GM12801 (cell line): ENCODE results near the gene RNF223.

Experiments used
- TF ChIP-seq, protein P1 (sequence below): IDR thresholded peaks from one replicate; pipeline ENCODE4 v1.5.1; 2011; ENCODE audit warnings: control low read depth; ENCODE audit not compliant: insufficient read length; ENCODE audit errors: extremely low read depth

Gene RNF223

DNA sequence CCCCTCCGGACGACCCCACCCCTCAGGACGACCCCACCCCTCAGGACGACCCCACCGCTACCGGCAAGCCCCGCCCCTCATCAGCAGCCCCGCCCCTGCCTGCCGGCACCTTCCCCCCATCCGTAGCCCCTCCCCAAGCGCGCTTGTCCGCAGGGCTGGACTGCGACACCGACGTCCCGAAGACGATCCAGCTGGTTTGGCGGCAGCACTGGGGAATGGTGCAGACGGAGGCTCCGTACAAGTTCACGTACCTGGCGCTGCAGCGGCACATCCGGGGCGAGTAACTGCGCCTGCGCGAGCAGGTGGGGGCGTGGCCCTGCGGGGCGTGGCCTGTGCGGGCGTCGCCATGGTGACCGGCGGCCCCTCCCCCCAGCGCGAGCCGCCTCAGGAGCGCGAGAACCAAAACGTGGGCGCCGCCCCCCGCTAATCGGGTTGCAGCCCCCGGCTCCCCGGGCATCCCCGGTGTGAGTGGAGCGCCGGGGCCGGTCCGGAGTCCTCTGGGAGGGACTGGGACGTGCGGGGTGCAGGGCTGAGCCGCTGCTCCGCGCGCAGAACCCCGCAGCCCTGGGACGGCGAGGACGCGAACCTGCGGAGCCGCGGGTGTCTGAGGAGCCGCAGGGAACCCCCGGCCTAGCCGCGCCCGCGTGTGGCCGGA lies 4.9 kb downstream of the RNF223 start:
- TF ChIP-seq, protein P1, sequence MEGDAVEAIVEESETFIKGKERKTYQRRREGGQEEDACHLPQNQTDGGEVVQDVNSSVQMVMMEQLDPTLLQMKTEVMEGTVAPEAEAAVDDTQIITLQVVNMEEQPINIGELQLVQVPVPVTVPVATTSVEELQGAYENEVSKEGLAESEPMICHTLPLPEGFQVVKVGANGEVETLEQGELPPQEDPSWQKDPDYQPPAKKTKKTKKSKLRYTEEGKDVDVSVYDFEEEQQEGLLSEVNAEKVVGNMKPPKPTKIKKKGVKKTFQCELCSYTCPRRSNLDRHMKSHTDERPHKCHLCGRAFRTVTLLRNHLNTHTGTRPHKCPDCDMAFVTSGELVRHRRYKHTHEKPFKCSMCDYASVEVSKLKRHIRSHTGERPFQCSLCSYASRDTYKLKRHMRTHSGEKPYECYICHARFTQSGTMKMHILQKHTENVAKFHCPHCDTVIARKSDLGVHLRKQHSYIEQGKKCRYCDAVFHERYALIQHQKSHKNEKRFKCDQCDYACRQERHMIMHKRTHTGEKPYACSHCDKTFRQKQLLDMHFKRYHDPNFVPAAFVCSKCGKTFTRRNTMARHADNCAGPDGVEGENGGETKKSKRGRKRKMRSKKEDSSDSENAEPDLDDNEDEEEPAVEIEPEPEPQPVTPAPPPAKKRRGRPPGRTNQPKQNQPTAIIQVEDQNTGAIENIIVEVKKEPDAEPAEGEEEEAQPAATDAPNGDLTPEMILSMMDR = no peak

DNA sequence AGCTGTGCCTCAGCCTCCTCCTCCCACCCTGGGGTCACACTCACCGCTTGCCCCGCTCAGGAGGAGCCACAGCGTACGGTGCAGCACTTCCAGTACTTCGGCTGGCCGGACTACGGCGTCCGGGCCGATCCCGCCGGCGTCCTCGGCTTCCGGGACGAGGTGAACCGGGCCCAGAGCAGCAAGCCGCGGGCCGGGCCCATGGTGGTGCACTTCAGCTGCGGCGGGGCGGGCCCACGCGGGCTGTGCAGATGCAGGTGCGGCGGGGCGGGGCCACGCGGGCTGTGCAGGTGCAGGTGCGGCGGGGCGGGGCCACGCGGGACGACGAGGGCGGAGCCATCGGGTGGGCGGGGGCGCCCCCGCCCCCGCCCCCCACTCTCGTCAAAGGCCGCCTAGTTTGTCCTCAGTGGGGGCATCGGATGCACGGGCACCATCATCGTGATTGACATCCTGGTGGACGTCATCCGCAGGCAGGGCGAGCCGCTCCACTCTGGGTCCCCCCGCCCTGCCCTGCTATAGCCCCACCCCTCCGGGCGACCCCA lies 5.5 kb downstream of the RNF223 start:
- TF ChIP-seq, protein P1 = no peak

DNA sequence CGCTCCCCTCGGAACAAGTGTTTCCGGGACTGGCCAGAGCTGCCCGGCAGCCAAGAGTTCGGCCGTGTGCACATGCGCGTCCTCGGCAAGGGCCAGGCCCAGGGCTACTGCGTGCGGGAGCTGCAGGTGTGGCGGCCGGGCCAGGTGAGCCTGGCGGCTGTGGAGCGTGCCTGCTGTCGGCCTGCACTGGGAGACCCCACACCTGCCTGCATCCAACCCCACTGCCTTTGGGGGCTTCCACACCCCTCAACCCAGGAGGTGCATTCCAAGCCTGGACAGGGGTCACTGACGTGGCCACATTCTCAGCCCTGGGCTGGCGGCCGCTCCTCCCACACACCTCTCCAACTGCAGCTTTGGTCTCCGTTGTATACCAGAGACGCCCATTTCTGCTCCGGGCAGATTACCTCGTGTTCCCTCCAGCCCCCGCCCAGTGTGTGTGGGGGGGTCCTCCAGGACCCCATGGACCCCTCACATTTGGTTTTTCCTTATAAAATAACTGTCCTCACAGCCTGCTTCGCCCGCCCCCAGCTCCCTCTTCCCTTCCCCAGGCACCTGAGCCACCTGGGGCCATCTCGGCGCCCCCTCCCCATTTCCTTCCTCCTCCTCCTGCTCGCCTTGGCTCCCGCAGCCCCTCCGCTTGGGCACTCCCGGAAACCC lies 6.1 kb downstream of the RNF223 start:
- TF ChIP-seq, protein P1 = no peak

DNA sequence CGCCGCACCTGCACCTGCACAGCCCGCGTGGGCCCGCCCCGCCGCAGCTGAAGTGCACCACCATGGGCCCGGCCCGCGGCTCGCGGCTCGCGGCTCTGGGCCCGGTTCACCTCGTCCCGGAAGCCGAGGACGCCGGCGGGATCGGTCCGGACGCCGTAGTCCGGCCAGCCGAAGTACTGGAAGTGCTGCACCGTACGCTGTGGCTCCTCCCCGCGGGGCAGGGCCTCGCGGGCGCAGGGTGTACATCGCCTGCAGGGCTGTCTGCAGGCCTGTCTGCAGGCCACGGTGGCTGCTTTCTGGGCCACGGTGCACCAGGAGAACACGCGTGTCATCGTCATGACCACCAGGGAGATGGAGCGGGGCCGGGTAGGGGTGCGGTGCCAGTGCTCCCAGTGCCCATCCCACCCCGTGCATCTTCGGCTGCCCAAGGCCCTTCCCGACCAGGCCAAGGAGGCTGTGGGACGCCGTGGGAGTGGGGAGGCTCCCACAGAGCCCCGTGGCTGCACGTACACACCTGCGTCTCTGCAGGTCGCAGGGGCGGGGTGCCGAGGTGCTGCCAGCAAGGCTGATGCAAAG lies 6.7 kb downstream of the RNF223 start:
- TF ChIP-seq, protein P1 = no peak

DNA sequence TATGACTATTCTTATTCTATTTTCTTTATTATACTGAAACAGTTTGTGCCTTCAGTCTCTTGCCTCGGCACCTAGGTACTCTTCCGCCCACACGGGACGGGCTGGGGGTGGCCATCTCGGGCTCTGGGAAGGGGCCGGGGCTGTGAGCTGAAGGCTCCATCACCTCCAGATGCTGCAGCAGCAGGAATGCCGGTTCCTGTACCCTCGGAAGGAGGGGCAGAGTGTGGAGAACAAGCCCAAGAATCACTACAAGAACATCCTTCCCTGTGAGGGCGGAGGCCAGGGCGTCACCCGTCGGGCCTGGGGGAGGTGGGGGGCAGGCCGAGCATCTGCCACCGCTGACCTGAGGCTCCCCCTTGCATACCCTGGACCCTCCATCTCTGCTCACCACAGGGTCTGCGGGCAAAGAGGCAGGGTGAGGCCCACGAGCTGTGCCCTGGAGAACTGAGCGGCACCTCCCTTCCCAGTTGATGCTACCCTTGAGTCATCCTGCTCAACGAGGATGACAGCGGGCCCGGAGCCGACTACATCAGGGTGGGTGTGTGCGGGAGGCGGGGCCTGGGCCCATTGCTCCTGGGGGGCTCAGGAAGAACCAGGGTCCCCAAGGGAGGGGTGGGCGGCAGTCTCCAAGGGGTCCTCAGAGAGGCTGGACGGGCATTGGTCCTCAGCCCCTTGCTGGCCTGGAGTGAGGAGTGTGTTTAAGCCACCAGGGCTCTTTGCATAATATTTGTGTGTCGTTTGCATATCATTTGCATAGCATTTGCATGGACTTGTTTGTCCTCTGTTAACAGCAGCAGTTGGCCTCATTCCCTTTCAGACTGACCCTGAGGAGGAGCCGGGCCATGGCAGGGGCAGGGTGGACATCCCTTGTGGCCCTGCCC lies 7.5 kb downstream of the RNF223 start:
- TF ChIP-seq, protein P1 = no peak

DNA sequence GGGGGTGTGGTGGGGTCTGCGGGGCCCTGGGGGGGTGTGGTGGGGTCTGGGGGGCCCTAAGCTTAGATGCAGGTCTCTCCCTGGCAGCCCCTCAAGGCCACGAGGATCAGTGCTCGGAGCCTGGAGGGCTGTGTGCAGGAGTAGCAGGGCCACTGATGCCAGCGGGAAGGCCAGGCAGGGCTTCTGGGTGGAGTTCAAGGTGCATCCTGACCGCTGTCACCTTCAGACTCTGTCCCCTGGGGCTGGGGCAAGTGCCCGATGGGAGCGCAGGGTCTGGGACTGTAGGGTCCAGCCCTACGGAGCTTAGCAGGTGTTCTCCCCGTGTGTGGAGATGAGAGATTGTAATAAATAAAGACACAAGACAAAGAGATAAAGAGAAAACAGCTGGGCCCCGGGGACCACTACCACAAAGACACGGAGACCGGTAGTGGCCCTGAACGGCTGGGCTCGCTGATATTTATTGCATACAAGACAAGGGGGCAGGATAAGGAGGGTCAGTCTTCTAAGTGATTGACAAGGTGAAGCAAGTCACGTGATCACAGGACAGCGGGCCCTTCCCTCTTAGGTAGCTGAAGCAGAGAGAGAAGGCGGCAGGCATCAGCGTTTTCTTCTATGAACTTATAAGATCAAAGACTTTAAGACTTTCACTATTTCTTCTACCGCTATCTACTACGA lies 8.7 kb downstream of the RNF223 start:
- TF ChIP-seq, protein P1 = no peak
